Neural progenitor cell (in vitro differentiated cells): ENCODE results near the gene NKAIN2. TPM values are rescaled to one million over a fixed set of nuclear protein-coding genes. Genes with fewer than 3 reads are reported as not detected.

Experiments used
- DNase-seq: peaks from one replicate; pipeline ENCODE4 v3.0.0-alpha.2; 2016; ENCODE audit warnings: low spot score
- H2AFZ ChIP-seq: fragments of 200-600 bp; sonication (generic); replicated peaks from 2 replicates; pipeline ENCODE4 v1.6.1; 2016; ENCODE audit warnings: antibody characterized with exemption
- H3F3A ChIP-seq: fragments of 200-600 bp; sonication (generic); 2 replicates; pipeline ENCODE4 v1.6.1; 2016; ENCODE audit warnings: antibody characterized with exemption, low read depth
- H3K27ac ChIP-seq: fragments of 200-600 bp; sonication (generic); 2 replicates; pipeline ENCODE4 v1.5.1; 2016; ENCODE audit warnings: mild to moderate bottlenecking
- H3K27me3 ChIP-seq: fragments of 200-600 bp; sonication (generic); 2 replicates; pipeline ENCODE4 v1.6.1; 2016; ENCODE audit warnings: mild to moderate bottlenecking, moderate library complexity
- H3K36me3 ChIP-seq: fragments of 200-600 bp; sonication (generic); 2 replicates; pipeline ENCODE4 v1.5.1; 2016
- H3K4me1 ChIP-seq: fragments of 200-600 bp; sonication (generic); 2 replicates; pipeline ENCODE4 v1.6.1; 2016; ENCODE audit warnings: mixed run types
- H3K4me2 ChIP-seq: fragments of 200-600 bp; sonication (generic); 2 replicates; pipeline ENCODE4 v1.6.1; 2016
- H3K4me3 ChIP-seq: fragments of 200-600 bp; sonication (generic); 2 replicates; pipeline ENCODE4 v1.5.1; 2016
- H3K79me2 ChIP-seq: fragments of 200-600 bp; sonication (generic); 2 replicates; pipeline ENCODE4 v1.6.1; 2016; ENCODE audit warnings: low read depth
- H3K9ac ChIP-seq: fragments of 200-600 bp; sonication (generic); 2 replicates; pipeline ENCODE4 v1.6.1; 2016
- H3K9me3 ChIP-seq: fragments of 200-600 bp; sonication (generic); 2 replicates; pipeline ENCODE4 v1.5.1; 2016; ENCODE audit warnings: low read depth
- H4K20me1 ChIP-seq: fragments of 200-600 bp; sonication (generic); 2 replicates; pipeline ENCODE4 v1.6.1; 2016; ENCODE audit warnings: low read depth
- H3K27ac Mint-ChIP-seq: 3 replicates; pipeline ENCODE4 v1.8.0; 2021; ENCODE audit warnings: mixed read lengths
- H3K27me3 Mint-ChIP-seq: 2 replicates; pipeline ENCODE4 v1.8.0; 2022; ENCODE audit warnings: low read depth, mild to moderate bottlenecking, inconsistent platforms, moderate library complexity, mixed read lengths; ENCODE audit not compliant: insufficient read depth
- H3K36me3 Mint-ChIP-seq: 3 replicates; pipeline ENCODE4 v1.8.0; 2021; ENCODE audit warnings: mixed read lengths
- H3K4me1 Mint-ChIP-seq: 3 replicates; pipeline ENCODE4 v1.8.0; 2021; ENCODE audit warnings: mixed read lengths
- H3K4me3 Mint-ChIP-seq: 3 replicates; pipeline ENCODE4 v1.8.0; 2021; ENCODE audit warnings: mild to moderate bottlenecking, moderate library complexity, mixed read lengths
- H3K9me3 Mint-ChIP-seq: 3 replicates; pipeline ENCODE4 v1.8.0; 2020; ENCODE audit warnings: mixed read lengths
- CTCF ChIP-seq: fragments of 200-600 bp; sonication (generic); IDR thresholded peaks from 2 replicates; pipeline ENCODE4 v1.5.1; 2017; ENCODE audit warnings: antibody characterized with exemption, mild to moderate bottlenecking
- EZH2 ChIP-seq: fragments of 200-600 bp; sonication (generic); IDR thresholded peaks from 2 replicates; pipeline ENCODE4 v1.6.1; 2017; ENCODE audit warnings: antibody characterized with exemption, mild to moderate bottlenecking, moderate library complexity
- EZH2phosphoT487 ChIP-seq: fragments of 200-600 bp; sonication (generic); IDR thresholded peaks from 2 replicates; pipeline ENCODE4 v1.6.1; 2017; ENCODE audit warnings: antibody characterized with exemption
- total RNA-seq: library from RNA; depleted of rRNA; stranded (reverse); fragments of >200 nt; gene quantifications from 2 replicates; pipeline ENCODE4 v1.2.3, GENCODE V29; 2015; ENCODE audit warnings: low replicate concordance

The NKAIN2 gene
- total RNA-seq, 1 donor from 2014 or later = 0.45 TPM

GRCh38 chr6:124074606-124075005 is 270.9 kb downstream of the NKAIN2 start:
- Histone ChIP-seq H3K9me3 (no peaks in the 10 kb centered on the region), H2AFZ (no peak overlapping the region), H3K27ac (no peak overlapping the region), H3F3A (peaks cover 8% of the 10 kb centered on the region), H3K27me3 (no peaks in the 10 kb centered on the region), H3K4me3 (no peak overlapping the region), H3K4me2 (no peak overlapping the region), H3K79me2 (no peaks in the 10 kb centered on the region), H3K9ac (no peak overlapping the region), H4K20me1 (no peaks in the 10 kb centered on the region), H3K4me1 (peaks cover 23% of the 10 kb centered on the region), H3K36me3 (no peaks in the 10 kb centered on the region)
- Mint-ChIP-seq H3K27me3 (no peaks in the 10 kb centered on the region), H3K4me1 (peaks cover 18% of the 10 kb centered on the region), H3K27ac (no peak overlapping the region), H3K36me3 (no peaks in the 10 kb centered on the region), H3K9me3 (peaks cover 5% of the 10 kb centered on the region), H3K4me3 (no peak overlapping the region)
- TF ChIP-seq EZH2phosphoT487 (no peak), CTCF (no peak), EZH2 (no peak)
- DNase-seq = no peak

DNA sequence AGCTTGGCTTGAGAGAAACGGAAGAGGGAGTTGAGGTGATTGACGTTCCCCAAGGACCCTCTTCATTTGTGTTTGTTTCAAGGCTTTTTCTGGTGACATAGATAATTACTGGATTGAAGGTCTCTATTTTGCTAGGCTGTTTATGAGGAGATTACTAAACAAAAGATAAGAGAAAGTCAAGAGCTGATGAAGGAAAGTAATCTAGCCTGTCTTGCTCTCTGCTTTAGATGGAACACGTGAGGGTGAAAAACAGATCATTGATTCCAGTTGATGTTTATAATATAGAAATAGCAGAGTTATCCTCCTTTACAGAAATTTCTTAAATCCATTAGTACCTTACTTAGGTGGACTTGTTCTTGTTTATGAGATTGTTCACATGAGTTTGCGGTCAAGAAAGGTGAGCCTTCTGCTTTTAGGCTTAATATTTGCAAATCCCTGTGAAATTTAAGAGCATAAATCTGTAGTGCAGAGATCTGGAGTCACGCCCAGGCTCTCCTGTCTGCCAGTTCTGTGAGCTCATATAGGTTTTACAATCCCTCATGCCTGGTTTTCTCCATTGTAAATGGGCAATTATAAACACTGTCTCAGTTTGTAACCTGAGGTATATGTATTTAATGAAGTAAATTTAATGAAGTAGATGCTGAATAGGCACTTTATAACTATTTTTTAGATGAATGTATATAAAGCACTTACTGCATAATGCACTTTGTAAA is 272.8 kb downstream of the NKAIN2 start:
- no peaks in the 10 kb centered on the region for H3K9me3 ChIP-seq
- peaks cover 23% of the 10 kb centered on the region for H3K4me1 ChIP-seq
- no peak overlapping the region for H3K9ac ChIP-seq
- no peaks in the 10 kb centered on the region for H3K36me3 ChIP-seq
- no peak for DNase-seq
- H3K4me3 ChIP-seq = no peak overlapping the region
- H3K27ac Mint-ChIP-seq = no peak overlapping the region
- no peak overlapping the region for H3K4me3 Mint-ChIP-seq
- no peaks in the 10 kb centered on the region for H3K36me3 Mint-ChIP-seq
- no peak overlapping the region for H3K27ac ChIP-seq
- H4K20me1 ChIP-seq = no peaks in the 10 kb centered on the region
- H3K4me1 Mint-ChIP-seq = peaks cover 18% of the 10 kb centered on the region
- H3K9me3 Mint-ChIP-seq = peaks cover 3% of the 10 kb centered on the region
- no peaks in the 10 kb centered on the region for H3K27me3 Mint-ChIP-seq
- H3K27me3 ChIP-seq = no peaks in the 10 kb centered on the region
- H2AFZ ChIP-seq = peak overlapping the region; percentile 0
- no peak overlapping the region for H3K4me2 ChIP-seq
- H3F3A ChIP-seq = peaks cover 8% of the 10 kb centered on the region
- no peaks in the 10 kb centered on the region for H3K79me2 ChIP-seq
- no peak for TF ChIP-seq EZH2

DNA sequence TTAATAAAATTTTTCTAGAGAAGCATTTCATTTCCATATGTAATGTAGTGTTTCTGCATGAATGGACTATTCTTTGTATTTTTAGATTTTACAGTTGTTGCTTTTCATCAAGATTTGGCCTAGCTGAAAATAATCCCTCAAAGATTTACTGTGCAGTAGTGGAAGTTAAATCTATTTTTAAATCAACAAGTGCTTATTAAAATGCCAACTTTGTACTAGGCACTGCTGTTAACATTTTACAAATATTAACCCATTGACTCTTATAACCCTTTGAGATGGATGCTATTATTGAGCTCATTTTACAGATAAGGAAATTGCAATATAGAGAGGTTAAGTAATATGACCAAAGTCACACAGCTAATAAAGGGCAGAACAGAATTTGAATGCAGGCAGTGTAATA is 274.5 kb downstream of the NKAIN2 start:
- Histone ChIP-seq H3K9ac (no peak overlapping the region), H3K9me3 (no peaks in the 10 kb centered on the region), H3K36me3 (no peaks in the 10 kb centered on the region), H3K4me2 (no peak overlapping the region), H4K20me1 (no peaks in the 10 kb centered on the region), H3F3A (peaks cover 1% of the 10 kb centered on the region), H3K27ac (no peak overlapping the region), H3K4me1 (peaks cover 15% of the 10 kb centered on the region), H2AFZ (no peak overlapping the region), H3K79me2 (no peaks in the 10 kb centered on the region), H3K27me3 (no peaks in the 10 kb centered on the region), H3K4me3 (no peak overlapping the region)
- no peaks in the 10 kb centered on the region for H3K9me3 Mint-ChIP-seq
- H3K4me3 Mint-ChIP-seq = no peak overlapping the region
- H3K36me3 Mint-ChIP-seq = no peaks in the 10 kb centered on the region
- TF ChIP-seq CTCF (no peak), EZH2 (no peak), EZH2phosphoT487 (no peak)
- no peaks in the 10 kb centered on the region for H3K27me3 Mint-ChIP-seq
- no peak for DNase-seq
- no peak overlapping the region for H3K27ac Mint-ChIP-seq
- peaks cover 13% of the 10 kb centered on the region for H3K4me1 Mint-ChIP-seq

GRCh38 chr6:124080483-124080882 is 276.8 kb downstream of the NKAIN2 start:
- H2AFZ ChIP-seq = no peak overlapping the region
- no peaks in the 10 kb centered on the region for H3K9me3 ChIP-seq
- no peak overlapping the region for H3K27ac ChIP-seq
- no peaks in the 10 kb centered on the region for H3K27me3 Mint-ChIP-seq
- H3K27me3 ChIP-seq = no peaks in the 10 kb centered on the region
- no peak overlapping the region for H3K4me3 Mint-ChIP-seq
- DNase-seq = no peak
- TF ChIP-seq EZH2phosphoT487 = no peak
- TF ChIP-seq CTCF = no peak
- no peak for TF ChIP-seq EZH2
- H3K4me2 ChIP-seq = no peak overlapping the region
- H3K4me3 ChIP-seq = no peak overlapping the region
- no peak overlapping the region for H3K27ac Mint-ChIP-seq
- H3K4me1 ChIP-seq = no peaks in the 10 kb centered on the region
- no peaks in the 10 kb centered on the region for H4K20me1 ChIP-seq
- no peaks in the 10 kb centered on the region for H3F3A ChIP-seq
- H3K4me1 Mint-ChIP-seq = peaks cover 5% of the 10 kb centered on the region
- H3K9ac ChIP-seq = no peak overlapping the region
- no peaks in the 10 kb centered on the region for H3K9me3 Mint-ChIP-seq
- no peaks in the 10 kb centered on the region for H3K36me3 ChIP-seq
- no peaks in the 10 kb centered on the region for H3K79me2 ChIP-seq
- H3K36me3 Mint-ChIP-seq = no peaks in the 10 kb centered on the region
